IMR-90 (cell line): ENCODE results near the gene DAPK1. TPM values are rescaled to one million over a fixed set of nuclear protein-coding genes. Genes with fewer than 3 reads are reported as not detected.

Experiments
- ATAC-seq: fragments of 200-7000 bp; cut with Tn5 transposase; 2 replicates; pipeline ENCODE4 v1.9.1; 2020; ENCODE audit warnings: low read depth, mild to moderate bottlenecking, moderate library complexity
- BruUV-seq: library from RNA; stranded (reverse); fragments of 400-500 nt; replicated peaks from 2 replicates; lab custom pipeline; 2021; lab: Mats Ljungman, UMichigan
- CTCF ChIA-PET: fragments of 300-600 bp; formaldehyde crosslinking; extraction: SDS; loops from one replicate; lab custom pipeline; 2021; ENCODE audit warnings: antibody characterized with exemption; lab: Yijun Ruan, JAX
- POLR2A ChIA-PET: fragments of 300-600 bp; sonication (Branson Sonifier 250); formaldehyde crosslinking; loops from one replicate; lab custom pipeline; 2022; ENCODE audit warnings: antibody characterized with exemption; ENCODE audit not compliant: unreplicated experiment; lab: Charles Lee
- DNase-seq: peaks from one replicate; pipeline ENCODE4 v3.0.0; 2013
- H2AFZ ChIP-seq: replicated peaks from 2 replicates; pipeline ENCODE3; 2013; ENCODE audit warnings: low read length, mild to moderate bottlenecking; ENCODE audit not compliant: poor library complexity
- H2AK5ac ChIP-seq: 2 replicates; pipeline ENCODE4 v1.6.1; 2013; ENCODE audit warnings: low read depth, low read length, inconsistent platforms
- H2AK9ac ChIP-seq: replicated peaks from 2 replicates; pipeline ENCODE3; 2013; ENCODE audit warnings: mild to moderate bottlenecking, low read depth, low read length, moderate library complexity; ENCODE audit not compliant: poor library complexity
- H2BK120ac ChIP-seq: 2 replicates; pipeline ENCODE4 v1.6.1; 2013; ENCODE audit warnings: low read depth, low read length, inconsistent platforms
- H2BK15ac ChIP-seq: 3 replicates; pipeline ENCODE4 v1.6.1; 2013; ENCODE audit warnings: low read depth, low read length, inconsistent platforms
- H2BK20ac ChIP-seq: 2 replicates; pipeline ENCODE4 v1.6.1; 2013; ENCODE audit warnings: low read depth, mild to moderate bottlenecking, inconsistent platforms, low read length, moderate library complexity
- H2BK5ac ChIP-seq: 2 replicates; pipeline ENCODE4 v1.6.1; 2013; ENCODE audit warnings: mild to moderate bottlenecking, low read depth, low read length, inconsistent platforms; ENCODE audit not compliant: poor library complexity, severe bottlenecking
- H3K14ac ChIP-seq: replicated peaks from 2 replicates; pipeline ENCODE4 v1.6.1; 2013; ENCODE audit warnings: low read depth, low read length, inconsistent platforms
- H3K18ac ChIP-seq: 2 replicates; pipeline ENCODE4 v1.6.1; 2013; ENCODE audit warnings: low read depth, low read length, control low read depth
- H3K23ac ChIP-seq: 2 replicates; pipeline ENCODE4 v1.6.1; 2013; ENCODE audit warnings: low read depth, low read length, inconsistent platforms
- H3K27ac ChIP-seq: 2 replicates; pipeline ENCODE4 v1.5.1; 2013; ENCODE audit warnings: mild to moderate bottlenecking, control low read depth, low read length; ENCODE audit not compliant: insufficient read depth
- H3K27me3 ChIP-seq: 2 replicates; pipeline ENCODE4 v1.6.1; 2013; ENCODE audit warnings: low read length; ENCODE audit not compliant: control insufficient read depth, insufficient read depth
- H3K36me3 ChIP-seq: 2 replicates; pipeline ENCODE4 v1.6.1; 2013; ENCODE audit warnings: low read length, mixed read lengths; ENCODE audit not compliant: control insufficient read depth, insufficient read depth
- H3K4ac ChIP-seq: 2 replicates; pipeline ENCODE4 v1.6.1; 2013; ENCODE audit warnings: low read depth, low read length, inconsistent platforms
- H3K4me1 ChIP-seq: 2 replicates; pipeline ENCODE4 v1.6.1; 2013; ENCODE audit warnings: low read length, mixed read lengths; ENCODE audit not compliant: control insufficient read depth, insufficient read depth
- H3K4me2 ChIP-seq: 2 replicates; pipeline ENCODE4 v1.6.1; 2013; ENCODE audit warnings: low read depth, mild to moderate bottlenecking, control low read depth, low read length, moderate library complexity
- H3K4me3 ChIP-seq: 2 replicates; pipeline ENCODE4 v1.5.1; 2013; ENCODE audit warnings: low read depth, mild to moderate bottlenecking, control low read depth, low read length, moderate library complexity; ENCODE audit not compliant: insufficient read depth
- H3K56ac ChIP-seq: 2 replicates; pipeline ENCODE4 v1.6.1; 2013; ENCODE audit warnings: low read length, inconsistent platforms; ENCODE audit not compliant: insufficient read depth; ENCODE audit errors: extremely low read depth
- H3K79me1 ChIP-seq, 2 experiments: 2 replicates each; pipeline ENCODE4 v1.6.1; 2013; ENCODE audit warnings: low read length in 2 of 2, inconsistent platforms in 1 of 2, low read depth in 1 of 2
- H3K9ac ChIP-seq: 2 replicates; pipeline ENCODE4 v1.6.1; 2013; ENCODE audit warnings: low read depth, low read length, control low read depth
- H3K9me1 ChIP-seq: 2 replicates; pipeline ENCODE4 v1.6.1; 2013; ENCODE audit warnings: low read length, inconsistent platforms; ENCODE audit not compliant: insufficient read depth
- H3K9me3 ChIP-seq: 2 replicates; pipeline ENCODE4 v1.6.1; 2013; ENCODE audit warnings: low read length; ENCODE audit not compliant: control insufficient read depth, insufficient read depth
- H4K20me1 ChIP-seq: 2 replicates; pipeline ENCODE4 v1.6.1; 2013; ENCODE audit warnings: low read length, inconsistent platforms; ENCODE audit not compliant: insufficient read depth
- H4K5ac ChIP-seq: 2 replicates; pipeline ENCODE4 v1.6.1; 2013; ENCODE audit warnings: mild to moderate bottlenecking, low read depth, low read length, control low read depth
- H4K8ac ChIP-seq, 2 experiments: 2 replicates each; pipeline ENCODE4 v1.6.1; 2013; ENCODE audit warnings: low read depth in 2 of 2, low read length in 2 of 2, control low read depth in 1 of 2, inconsistent platforms in 1 of 2
- H4K91ac ChIP-seq: 2 replicates; pipeline ENCODE4 v1.6.1; 2013; ENCODE audit warnings: low read depth, low read length, inconsistent platforms; ENCODE audit not compliant: insufficient read depth
- BHLHE40 ChIP-seq: fragments of 150-350 bp; IDR thresholded peaks from 2 replicates; pipeline ENCODE4 v1.6.1; 2016; ENCODE audit warnings: mild to moderate bottlenecking, low read depth, low read length
- CEBPB ChIP-seq: IDR thresholded peaks from 2 replicates; pipeline ENCODE4 v1.6.1; 2012; ENCODE audit warnings: low read depth, low read length, improper control_type of control experiment
- ELK1 ChIP-seq: fragments of 150-350 bp; IDR thresholded peaks from 2 replicates; pipeline ENCODE4 v1.6.1; 2016; ENCODE audit warnings: low read depth, mild to moderate bottlenecking, low read length, moderate library complexity, borderline replicate concordance
- MAFK ChIP-seq: IDR thresholded peaks from 2 replicates; pipeline ENCODE4 v1.6.1; 2012; ENCODE audit warnings: low read depth, low read length, improper control_type of control experiment
- NFE2L2 ChIP-seq: fragments of 150-350 bp; IDR thresholded peaks from 2 replicates; pipeline ENCODE4 v1.6.1; 2016; ENCODE audit warnings: low read depth, mild to moderate bottlenecking, low read length
- USF2 ChIP-seq: fragments of 150-350 bp; IDR thresholded peaks from 2 replicates; pipeline ENCODE4 v1.6.1; 2017; ENCODE audit warnings: mild to moderate bottlenecking, antibody characterized with exemption, low read length, low read depth
- WGBS, 2 experiments: methylation state at CpG; one replicate each; pipeline versions ENCODE4 v1.1.5 to v1.1.7; 2013; ENCODE audit warnings: missing lambda C conversion rate in 2 of 2; ENCODE audit not compliant: insufficient read length in 1 of 2; ENCODE audit errors: extremely low coverage in 2 of 2; 5-methylcytosine and 5-hydroxymethylcytosine counted together
- dilution Hi-C: fragments of 300-500 bp; cut with HindIII; formaldehyde crosslinking; loops from one replicate; pipeline ENCODE4 v1.14.3; 2018; ENCODE audit warnings: low sequenced_read_pairs; ENCODE audit not compliant: unreplicated experiment
- in situ Hi-C: fragments of 300-500 bp; cut with MboI; formaldehyde crosslinking; loops from 3 replicates; pipeline ENCODE4 v1.14.3; 2019; ENCODE audit warnings: low sequenced_read_pairs, inconsistent platforms, mixed read lengths
- intact Hi-C: fragments of 100-400 bp; cut with micrococcal nuclease; formaldehyde crosslinking; loops from 2 replicates; pipeline ENCODE4 v1.10.0; 2022
- polyA plus RNA-seq, 3 experiments: library from polyadenylated mRNA; depleted of rRNA; stranded (reverse); fragments of >200 nt; gene quantifications; 2 replicates each; pipeline ENCODE4 v1.2.3, GENCODE V29; 2012; ENCODE audit warnings: low replicate concordance in 1 of 3
- total RNA-seq: library from RNA; depleted of rRNA; stranded (reverse); fragments of >200 nt; gene quantifications from 2 replicates; pipeline ENCODE4 v1.2.3, GENCODE V29; 2012

The DAPK1 gene
- total and polyA plus RNA-seq, 2 of the 4 experiments (the other 2 are of a cell fraction) = under 0.01 to 0.03 TPM

- in situ Hi-C loops = no loop called here
- H3K27me3 ChIP-seq = no peaks in the 10 kb centered on the region
- H3K14ac ChIP-seq = no peak overlapping the region
Measured at GRCh38 chr9:87461256-87461655, 36.4 kb upstream of the DAPK1 start.

More at GRCh38 chr9:87461256-87461655, 36.4 kb upstream of the DAPK1 start:
- Histone ChIP-seq H3K79me1 (no peaks in the 10 kb centered on the region), H4K8ac (no peak overlapping the region), H3K56ac (no peak overlapping the region), H3K18ac (no peak overlapping the region), H3K4me2 (no peak overlapping the region), H2BK120ac (no peak overlapping the region), H3K9me1 (no peaks in the 10 kb centered on the region), H2AFZ (no peak overlapping the region), H2BK15ac (no peak overlapping the region), H3K9me3 (no peaks in the 10 kb centered on the region), H4K5ac (no peak overlapping the region), H3K4me1 (no peaks in the 10 kb centered on the region; the same call in 1 of the 2 replicates), H4K20me1 (no peaks in the 10 kb centered on the region), H2AK9ac (no peak overlapping the region), H2BK5ac (no peak overlapping the region), H3K4ac (no peak overlapping the region), H3K23ac (no peak overlapping the region), H4K91ac (no peak overlapping the region), H3K9ac (no peak overlapping the region), H2BK20ac (no peak overlapping the region), H3K36me3 (no peaks in the 10 kb centered on the region), H3K4me3 (no peak overlapping the region), H2AK5ac (no peak overlapping the region), H3K27ac (no peak overlapping the region)
- ChIA-PET POLR2A (no interaction called here), CTCF (no interaction called here)
- ATAC-seq (no peak), DNase-seq (no peak)
- BruUV-seq = no TSS peak
- intact Hi-C loops = no loop called here
- no CpG with 5 or more reads among the region's 4 CpGs for WGBS, 2 experiments
- dilution Hi-C loops = no loop called here
- no peak for TF ChIP-seq USF2
- TF ChIP-seq CEBPB = no peak
- TF ChIP-seq NFE2L2 = no peak
- TF ChIP-seq ELK1 = no peak
- no peak for TF ChIP-seq BHLHE40
- no peak for TF ChIP-seq MAFK
